NCI-H2107 (cell line): ENCODE data around the gene MAGEA3.
"Not testable (repeated sequence)": the region's sequence is repeated elsewhere in the genome, so short reads cannot be mapped to it uniquely, and the experiment has no call there.

Experiments
- DNase-seq: peaks from one replicate; lab custom pipeline; 2025; lab: John Stamatoyannopoulos, UW

Gene MAGEA3

DNA sequence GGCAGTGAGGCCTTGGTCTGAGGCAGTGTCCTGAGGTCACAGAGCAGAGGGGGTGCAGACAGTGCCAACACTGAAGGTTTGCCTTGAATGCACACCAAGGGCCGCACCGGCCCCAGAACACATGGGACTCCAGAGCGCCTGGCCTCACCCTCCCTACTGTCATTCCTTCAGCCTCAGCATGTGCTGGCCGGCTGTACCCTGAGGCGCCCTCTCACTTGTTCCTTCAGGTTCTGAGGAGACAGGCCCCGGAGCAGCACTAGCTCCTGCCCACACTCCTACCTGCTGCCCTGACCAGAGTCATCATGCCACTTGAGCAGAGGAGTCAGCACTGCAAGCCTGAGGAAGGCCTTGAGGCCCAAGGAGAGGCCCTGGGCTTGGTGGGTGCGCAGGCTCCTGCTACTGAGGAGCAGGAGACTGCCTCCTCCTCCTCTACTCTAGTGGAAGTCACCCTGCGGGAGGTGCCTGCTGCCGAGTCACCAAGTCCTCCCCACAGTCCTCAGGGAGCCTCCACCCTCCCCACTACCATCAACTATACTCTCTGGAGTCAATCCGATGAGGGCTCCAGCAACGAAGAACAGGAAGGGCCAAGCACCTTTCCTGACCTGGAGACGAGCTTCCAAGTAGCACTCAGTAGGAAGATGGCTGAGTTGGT lies 37.4 kb downstream of the MAGEA3 start:
- DNase-seq, result no peak

- not testable (repeated sequence) for DNase-seq
Measured at GRCh38 chrX:152736528-152736927, 37.9 kb downstream of the MAGEA3 start.

DNA sequence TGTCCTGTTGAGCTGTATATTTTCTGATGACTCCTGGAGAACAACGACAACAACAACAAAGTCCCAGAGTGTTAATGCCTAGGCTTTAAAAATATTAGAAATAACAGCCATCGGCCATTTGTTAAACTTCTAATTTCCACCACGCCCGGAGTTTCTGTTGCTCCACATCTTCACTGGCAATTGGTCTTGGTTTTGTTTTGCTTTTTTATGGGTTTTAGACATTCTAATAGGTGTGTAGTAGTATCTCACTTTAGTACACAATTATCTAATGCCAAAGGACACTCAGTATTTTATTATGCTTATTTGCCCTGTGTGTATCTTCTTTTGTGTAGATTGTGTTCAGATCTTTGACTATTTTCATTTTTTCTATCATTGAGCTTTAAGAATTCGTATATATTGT lies 40.0 kb downstream of the MAGEA3 start:
- DNase-seq, result no peak
